GM21367 (cell line): ENCODE data around the gene SERAC1.

Source experiments
- ATAC-seq: cut with Tn5 transposase; IDR thresholded peaks from one replicate; pipeline ENCODE4 v1.9.1; 2021; ENCODE audit not compliant: unreplicated experiment

SERAC1 gene

GRCh38 chr6:158125271-158125670 is 42.8 kb downstream of the SERAC1 start:
- no peak for ATAC-seq

- ATAC-seq = no peak
These were observed 43.8 kb downstream of the SERAC1 start for GRCh38 chr6:158124288-158124687.

DNA sequence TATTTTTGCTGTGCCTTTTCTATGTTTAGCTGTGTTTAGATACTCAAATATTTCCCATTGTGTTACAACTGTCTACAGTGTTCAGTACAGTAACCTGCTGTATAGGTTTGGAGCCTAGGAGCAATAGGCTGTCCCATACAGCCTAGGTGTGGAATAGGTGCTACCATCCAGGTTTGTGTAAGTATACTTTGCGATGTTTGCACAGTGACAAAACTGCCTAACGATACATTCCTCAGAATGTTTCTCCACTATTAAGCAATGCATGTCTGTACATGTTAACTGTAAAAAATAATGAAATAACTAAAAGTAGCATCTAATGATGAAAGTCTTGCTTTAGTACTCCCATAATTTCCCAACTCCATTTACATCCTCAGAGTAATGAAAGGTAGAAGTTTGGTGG is 46.0 kb downstream of the SERAC1 start:
- ATAC-seq = no peak

GRCh38 chr6:158121335-158121734 is 46.7 kb downstream of the SERAC1 start:
- ATAC-seq = no peak

GRCh38 chr6:158118886-158119285 is 49.2 kb downstream of the SERAC1 start:
- ATAC-seq = no peak

DNA sequence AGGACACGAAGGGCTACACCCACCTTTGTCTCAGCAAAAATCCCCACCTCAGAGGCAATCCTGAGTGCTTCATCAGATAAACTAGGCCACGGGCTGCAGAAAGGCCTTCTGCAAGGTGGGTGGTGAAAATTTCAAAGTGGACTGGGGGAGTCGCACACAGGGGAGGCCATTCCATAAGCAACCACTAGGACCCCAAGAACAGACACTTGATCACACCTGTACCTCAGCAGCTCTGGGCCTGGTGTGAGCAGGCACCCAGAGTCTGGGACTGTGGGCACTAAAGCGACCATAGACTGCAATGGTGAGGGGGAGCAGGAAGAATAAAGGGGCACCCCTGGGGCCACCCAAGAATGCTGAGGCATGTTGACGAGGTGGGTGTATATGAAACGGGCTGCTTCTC is 52.6 kb downstream of the SERAC1 start:
- no peak for ATAC-seq

DNA sequence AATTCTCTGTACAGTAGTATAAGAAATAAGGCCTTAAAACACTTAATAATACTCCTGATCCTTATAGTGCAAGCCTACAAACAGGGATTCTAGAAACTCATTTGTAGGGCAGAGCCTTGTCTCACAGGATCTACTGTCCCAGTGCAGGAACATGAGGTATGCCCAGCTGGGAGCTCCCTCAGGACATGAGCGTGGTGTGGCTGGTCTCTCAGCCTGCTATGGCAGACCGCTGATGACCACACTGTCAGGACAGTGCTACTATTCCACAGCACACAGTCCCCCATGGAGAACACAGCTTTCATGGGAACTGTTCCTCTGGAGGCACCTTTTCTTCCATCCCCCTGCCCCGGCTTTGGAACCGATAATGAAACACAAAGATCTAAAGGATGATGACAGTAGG is 53.0 kb downstream of the SERAC1 start:
- no peak for ATAC-seq

GRCh38 chr6:158113802-158114201 is 54.3 kb downstream of the SERAC1 start:
- no peak for ATAC-seq

- no peak for ATAC-seq
These were observed 56.1 kb downstream of the SERAC1 start for GRCh38 chr6:158111987-158112386.

DNA sequence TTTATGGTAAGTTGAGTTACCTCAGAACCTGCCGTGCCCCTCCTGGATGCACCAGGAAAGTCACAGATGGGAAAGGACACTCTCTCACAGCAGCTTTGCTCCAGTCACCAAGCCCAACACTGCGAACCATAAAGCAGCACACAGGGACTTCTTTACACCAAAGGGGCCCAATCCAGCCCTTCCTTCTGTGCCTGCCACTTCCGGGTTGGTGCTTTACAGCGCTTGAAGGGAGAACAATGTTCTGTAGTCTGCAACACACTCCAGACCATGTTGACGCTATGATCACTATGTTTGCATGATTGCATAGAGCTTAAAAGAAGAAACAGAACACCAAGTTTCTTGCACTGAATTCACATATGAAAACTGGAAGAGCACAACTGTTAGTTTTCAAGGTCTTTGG is 57.1 kb downstream of the SERAC1 start:
- no peak for ATAC-seq

GRCh38 chr6:158109748-158110147 is 58.3 kb downstream of the SERAC1 start:
- no peak for ATAC-seq

- no peak for ATAC-seq
These were observed 63.4 kb downstream of the SERAC1 start for GRCh38 chr6:158104696-158105095.

GRCh38 chr6:158103228-158103627 is 64.8 kb downstream of the SERAC1 start:
- ATAC-seq = no peak

GRCh38 chr6:158095671-158096070 is 72.4 kb downstream of the SERAC1 start:
- ATAC-seq = no peak

- ATAC-seq = no peak
These were observed 73.0 kb downstream of the SERAC1 start for GRCh38 chr6:158095031-158095430.

GRCh38 chr6:158092806-158093205 is 75.3 kb downstream of the SERAC1 start:
- ATAC-seq = no peak

DNA sequence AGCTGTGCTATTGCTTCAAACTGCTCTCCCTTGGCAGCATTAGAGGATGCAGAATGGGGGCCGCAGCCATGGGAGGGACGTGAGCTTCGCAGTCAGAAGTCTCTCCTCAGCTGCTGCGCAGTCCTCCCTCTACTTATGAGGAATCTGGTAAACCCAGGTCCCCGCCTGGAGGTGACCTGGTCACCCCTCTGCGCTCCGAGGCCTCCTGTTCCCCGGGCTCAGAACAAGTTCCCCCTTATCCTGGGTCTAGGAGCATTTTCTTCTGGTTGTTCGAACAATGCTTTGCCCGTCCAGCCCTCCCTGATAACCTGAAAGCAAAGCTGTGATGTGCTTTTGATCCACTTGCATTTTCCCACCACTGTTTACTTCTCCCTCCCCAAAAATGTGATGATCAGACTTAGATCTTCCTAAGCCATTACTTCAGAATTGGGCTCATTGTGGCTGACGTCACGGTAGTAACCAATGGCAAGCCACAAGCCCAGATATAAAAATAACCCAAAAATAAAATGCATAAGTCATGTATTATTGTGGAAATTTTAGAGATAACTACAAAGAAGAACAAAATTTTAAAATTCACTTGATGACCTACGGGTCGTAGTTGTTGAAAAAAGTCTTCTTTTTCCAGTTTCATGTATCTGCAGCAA is 80.7 kb downstream of the SERAC1 start:
- ATAC-seq = no peak

DNA sequence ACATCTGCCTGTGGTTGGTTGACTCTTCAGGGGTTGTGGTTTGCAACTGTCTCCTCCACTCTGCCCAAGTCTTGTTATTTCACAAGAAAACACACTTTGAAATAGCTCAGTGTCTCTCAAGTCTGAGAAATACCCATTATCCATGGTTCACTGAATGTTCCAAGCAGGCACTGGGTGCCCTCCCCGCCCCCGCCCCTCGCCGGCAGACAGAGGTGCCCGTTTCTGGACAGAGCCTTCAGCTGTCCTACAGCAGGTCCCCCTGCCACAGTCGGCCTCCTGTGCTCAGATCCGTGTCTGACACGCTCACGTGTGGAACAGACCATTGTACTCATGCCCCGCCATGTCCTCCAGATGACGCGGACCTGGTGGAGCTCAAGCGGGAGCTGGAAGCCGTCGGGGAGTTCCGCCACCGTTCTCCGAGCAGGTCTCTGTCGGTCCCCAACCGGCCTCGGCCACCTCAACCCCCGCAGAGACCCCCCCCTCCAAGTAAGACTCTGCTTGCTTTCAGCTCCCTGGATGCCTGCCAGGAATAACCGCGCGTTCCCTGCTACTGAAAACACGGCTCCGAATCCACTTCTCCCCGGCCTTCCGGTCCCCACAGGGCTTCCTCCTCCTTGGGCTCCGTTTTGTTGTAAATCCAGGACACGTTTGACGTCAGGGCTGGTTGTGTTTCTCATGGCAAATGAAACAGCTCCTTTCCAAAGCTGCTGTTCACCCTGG is 81.4 kb downstream of the SERAC1 start:
- no peak for ATAC-seq

DNA sequence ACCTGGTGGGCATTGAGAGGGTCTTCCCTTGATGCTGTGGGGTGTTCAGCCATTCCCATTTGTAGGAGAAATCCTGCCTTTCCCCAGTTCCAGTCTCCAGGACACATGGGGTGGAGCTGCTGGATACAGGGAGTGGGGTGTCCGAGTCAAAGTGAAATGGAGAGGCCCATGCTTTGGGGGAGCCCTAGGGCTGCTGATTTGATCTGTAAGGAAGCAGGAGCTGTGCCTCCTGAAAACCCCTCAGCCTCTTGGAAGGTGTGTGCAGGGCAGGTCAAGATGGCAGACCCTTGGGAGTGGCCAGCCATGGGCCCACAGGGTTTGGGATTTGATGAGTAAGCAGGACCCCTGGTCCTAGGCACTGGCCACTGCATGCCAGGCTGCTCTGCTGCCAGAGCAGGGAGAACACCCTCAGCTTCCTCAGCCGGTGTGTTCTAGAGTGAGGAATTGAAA is 82.0 kb downstream of the SERAC1 start:
- ATAC-seq = no peak

GRCh38 chr6:158085261-158086053 is 82.6 kb downstream of the SERAC1 start:
- ATAC-seq = no peak

DNA sequence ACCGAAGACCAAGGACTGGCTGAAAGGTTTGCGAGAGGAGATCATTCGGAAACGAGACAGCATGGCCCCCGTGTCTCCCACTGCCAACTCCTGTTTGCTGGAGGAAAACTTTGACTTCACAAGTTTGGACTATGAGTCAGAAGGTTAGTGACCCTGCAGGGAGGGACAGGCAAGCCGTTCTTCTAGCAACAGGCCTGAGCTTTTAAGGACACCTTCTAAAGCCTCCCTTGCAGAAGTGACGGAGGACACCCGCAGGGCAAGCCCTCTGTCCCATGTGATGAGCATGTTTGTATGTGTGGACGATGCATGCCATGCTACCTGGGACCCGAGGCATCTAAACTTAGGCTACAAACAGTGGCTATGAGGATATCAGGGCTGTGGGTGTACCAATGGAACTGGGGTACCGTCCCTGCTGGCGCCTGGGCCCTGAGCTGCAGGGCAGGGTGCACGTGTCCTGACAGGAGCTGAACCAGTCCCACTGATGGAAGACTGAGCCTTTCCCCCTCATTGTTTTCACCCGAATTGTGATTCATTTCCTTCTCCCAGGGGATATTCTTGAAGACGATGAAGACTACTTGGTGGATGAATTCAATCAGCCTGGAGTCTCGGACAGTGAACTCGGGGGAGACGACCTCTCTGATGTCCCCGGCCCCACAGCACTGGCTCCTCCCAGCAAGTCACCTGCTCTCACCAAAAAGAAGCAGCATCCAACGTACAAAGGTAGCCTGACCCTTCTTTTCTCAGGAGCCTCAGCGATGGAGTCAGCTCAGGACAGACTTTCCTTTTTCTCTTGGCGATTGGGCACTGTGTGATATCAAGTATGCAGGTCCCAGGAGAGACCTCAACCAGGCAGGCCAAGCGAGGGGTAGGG is 84.4 kb downstream of the SERAC1 start:
- no peak for ATAC-seq
